Stomach smooth muscle (tissue), 2 donors: ENCODE results near the gene SULT2B1.
"Not testable (repeated sequence)": the region's sequence is repeated elsewhere in the genome, so short reads cannot be mapped to it uniquely, and the experiment has no call there.

ENCODE experiments used
- H3K27ac ChIP-seq: one replicate; pipeline ENCODE4 v1.7.0; 2013; ENCODE audit warnings: mild to moderate bottlenecking, low read length, inconsistent platforms
- H3K27me3 ChIP-seq, 2 donors: one replicate each; pipeline ENCODE4 v1.7.0; 2013; ENCODE audit warnings: low read length in 2 of 2; ENCODE audit not compliant: insufficient read depth in 2 of 2, control insufficient read depth in 1 of 2
- H3K36me3 ChIP-seq, 2 donors: one replicate each; pipeline ENCODE4 v1.7.0; 2013; ENCODE audit warnings: low read length in 2 of 2; ENCODE audit not compliant: control insufficient read depth in 2 of 2, insufficient read depth in 2 of 2
- H3K4me1 ChIP-seq: one replicate; pipeline ENCODE4 v1.7.0; 2013; ENCODE audit warnings: low read length; ENCODE audit not compliant: control insufficient read depth, insufficient read depth
- H3K4me3 ChIP-seq, 2 donors: one replicate each; pipeline ENCODE4 v1.7.0; 2013; ENCODE audit warnings: low read length in 2 of 2
- H3K9ac ChIP-seq, 2 donors: one replicate each; pipeline ENCODE4 v1.7.0; 2013; ENCODE audit warnings: low read length in 2 of 2, mild to moderate bottlenecking in 1 of 2
- H3K9me3 ChIP-seq, 2 donors: one replicate each; pipeline ENCODE4 v1.7.0; 2013; ENCODE audit warnings: low read length in 2 of 2; ENCODE audit not compliant: control insufficient read depth in 2 of 2
- donor health status: healthy.
- donor health status: Pancreatic carcinoma.

Gene SULT2B1

DNA sequence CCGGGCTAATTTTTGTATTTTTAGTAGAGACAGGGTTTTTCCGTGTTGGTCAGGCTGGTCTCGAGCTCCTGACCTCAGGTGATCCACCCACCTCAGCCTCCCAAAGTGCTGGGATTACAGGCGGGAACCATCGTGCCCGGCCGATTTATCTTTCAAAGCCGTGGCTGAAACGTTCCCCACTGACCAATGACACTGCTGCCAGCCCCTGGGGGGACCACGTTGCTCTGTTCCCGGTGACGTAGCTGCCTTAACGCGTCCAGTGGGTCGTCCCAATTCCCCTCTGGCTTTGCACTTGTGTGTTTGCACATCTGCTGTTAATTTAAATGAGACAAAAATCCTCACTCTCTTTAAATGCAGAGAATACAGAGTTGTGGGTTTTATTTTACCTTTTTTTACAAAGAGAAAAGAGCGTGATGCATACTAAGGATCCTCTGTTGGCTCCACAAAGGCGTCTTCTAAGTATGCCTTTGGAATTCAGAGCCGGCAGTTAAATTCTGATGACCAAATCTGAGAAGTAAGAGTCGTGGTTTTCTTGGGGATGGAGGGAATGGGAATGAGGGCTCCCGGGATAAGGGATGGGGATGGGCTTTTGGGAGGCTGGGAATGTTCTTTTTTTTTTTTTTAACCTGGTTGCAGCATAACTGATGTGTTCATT lies 21.8 kb upstream of the SULT2B1 start:
- H3K27ac ChIP-seq: no peak overlapping the region
- H3K9ac ChIP-seq: no peak overlapping the region
- H3K27me3 ChIP-seq: no peaks in the 10 kb centered on the region
- H3K4me3 ChIP-seq: no peak overlapping the region
- peaks cover 3 to 18% of the 10 kb centered on the region in 2 donors for H3K9me3 ChIP-seq
- H3K4me1 ChIP-seq: no peaks in the 10 kb centered on the region
- no peaks in the 10 kb centered on the region for H3K36me3 ChIP-seq

DNA sequence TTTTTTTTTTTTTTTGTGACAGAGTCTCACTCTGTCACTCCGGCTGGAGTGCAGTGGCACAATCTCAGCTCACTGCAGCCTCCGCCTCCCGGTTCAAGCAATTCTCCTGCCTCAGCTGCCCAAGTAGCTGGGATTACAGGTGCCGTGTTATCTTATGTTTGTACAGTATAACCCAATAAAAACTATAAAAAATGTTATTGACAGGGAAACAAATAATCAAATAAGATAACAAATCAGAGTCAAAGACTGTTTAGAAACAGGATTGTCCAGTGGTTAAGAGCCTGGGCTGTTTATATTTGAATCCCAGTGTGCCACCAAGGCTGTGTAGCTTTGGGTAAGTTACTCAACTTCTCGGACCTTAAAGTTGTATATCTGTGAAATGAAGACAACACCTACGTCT lies 21.2 kb upstream of the SULT2B1 start:
- Histone ChIP-seq H3K9me3 (peaks cover 3 to 18% of the 10 kb centered on the region in 2 donors), H3K9ac (no peak overlapping the region), H3K4me1 (no peaks in the 10 kb centered on the region), H3K4me3 (no peak overlapping the region), H3K27ac (no peak overlapping the region), H3K27me3 (no peaks in the 10 kb centered on the region), H3K36me3 (no peaks in the 10 kb centered on the region)

DNA sequence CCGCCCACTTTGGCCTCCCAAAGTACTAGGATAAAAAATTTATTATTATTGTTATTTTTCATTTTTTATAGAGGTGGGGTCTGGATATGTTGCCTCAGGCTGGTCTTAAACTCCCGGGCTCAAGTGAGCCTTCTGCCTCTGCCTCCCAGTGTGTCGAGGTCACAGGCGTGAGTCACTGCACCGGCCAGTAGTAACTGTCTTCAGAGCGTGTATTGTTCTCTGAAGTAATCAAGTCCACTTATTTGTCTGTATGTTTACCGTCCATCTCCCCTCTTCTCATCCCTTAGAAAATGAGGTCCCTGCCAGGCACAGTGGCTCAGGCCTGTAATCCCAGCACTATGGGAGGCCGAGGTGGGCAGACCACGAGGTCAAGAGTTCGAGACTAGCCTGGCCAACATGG lies 18.2 kb upstream of the SULT2B1 start:
- H3K9ac ChIP-seq: no peak overlapping the region
- peaks cover 3 to 6% of the 10 kb centered on the region in 2 donors for H3K9me3 ChIP-seq
- H3K27me3 ChIP-seq: no peaks in the 10 kb centered on the region
- no peaks in the 10 kb centered on the region for H3K4me1 ChIP-seq
- H3K27ac ChIP-seq: no peak overlapping the region
- H3K36me3 ChIP-seq: no peaks in the 10 kb centered on the region
- no peak overlapping the region for H3K4me3 ChIP-seq

DNA sequence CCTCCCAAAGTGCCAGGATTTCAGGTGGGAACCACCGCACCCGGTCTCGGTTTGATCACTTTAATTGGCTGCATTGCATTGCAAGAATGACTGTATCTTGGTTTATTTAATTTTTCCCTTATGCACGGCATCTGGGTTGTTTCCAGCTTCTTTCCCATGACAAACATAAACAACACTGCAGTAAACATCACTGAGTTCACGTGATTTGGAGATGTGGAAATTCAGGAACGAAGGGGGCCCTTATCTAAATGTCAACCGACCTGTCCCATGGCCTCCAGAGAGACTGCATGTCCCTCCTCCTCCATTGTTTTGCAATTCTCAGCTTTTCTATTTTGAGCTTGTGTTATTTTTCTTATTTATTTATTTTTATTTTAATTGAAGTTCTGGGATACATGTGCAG lies 14.4 kb upstream of the SULT2B1 start:
- Histone ChIP-seq H3K9ac (no peak overlapping the region), H3K36me3 (no peaks in the 10 kb centered on the region), H3K4me3 (no peak overlapping the region), H3K27me3 (no peaks in the 10 kb centered on the region), H3K4me1 (no peaks in the 10 kb centered on the region), H3K9me3 (no peaks in the 10 kb centered on the region), H3K27ac (no peak overlapping the region)

DNA sequence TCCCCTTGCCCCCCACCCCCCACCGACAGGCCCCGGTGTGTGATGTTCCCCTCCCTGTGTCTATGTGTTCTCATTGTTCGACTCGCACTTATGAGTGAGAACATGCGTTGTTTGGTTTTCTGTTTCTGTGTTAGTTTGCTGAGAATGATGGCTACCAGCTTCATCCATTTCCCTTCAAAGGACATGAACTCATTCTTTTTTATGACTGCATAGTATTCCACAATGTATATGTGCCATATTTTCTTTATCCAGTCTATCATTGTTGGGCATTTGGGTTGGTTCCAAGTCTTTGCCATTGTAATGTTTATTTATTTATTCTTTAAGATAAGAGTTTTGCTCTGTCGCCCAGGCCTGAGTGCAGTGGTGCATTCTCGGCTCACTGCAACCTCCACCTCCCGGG lies 13.9 kb upstream of the SULT2B1 start:
- H3K27ac ChIP-seq, H3K36me3 ChIP-seq, H3K4me3 ChIP-seq, H3K9me3 ChIP-seq, H3K4me1 ChIP-seq, H3K9ac ChIP-seq, H3K27me3 ChIP-seq: not testable (repeated sequence)

DNA sequence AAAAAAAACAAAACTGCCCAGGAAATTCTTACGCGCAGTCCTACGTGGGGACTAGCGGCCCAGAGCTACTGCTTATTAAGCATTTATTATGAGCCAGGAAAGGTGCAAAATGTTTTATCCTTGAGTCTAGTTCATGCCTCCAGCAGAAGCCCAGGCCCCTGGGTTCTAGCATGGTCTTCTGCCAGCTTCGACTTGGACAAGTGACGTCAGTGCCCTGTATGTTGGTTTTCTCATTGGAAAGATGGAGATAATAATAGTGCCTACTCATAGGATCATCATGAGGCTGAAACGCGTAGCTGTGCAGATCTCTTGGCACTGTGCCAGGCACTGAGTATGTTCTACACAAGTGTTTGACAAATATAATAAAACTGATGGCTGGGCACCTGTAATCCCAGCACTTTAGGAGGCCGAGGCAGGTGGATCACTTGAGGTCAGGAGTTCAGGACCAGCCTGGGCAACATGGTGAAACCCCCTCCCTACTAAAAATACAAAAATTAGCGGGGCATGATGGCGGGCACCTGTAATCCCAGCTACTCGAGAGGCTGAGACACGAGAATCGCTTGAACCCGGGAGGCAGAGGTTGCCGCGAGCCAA lies 12.4 kb upstream of the SULT2B1 start:
- Histone ChIP-seq H3K27ac (no peak overlapping the region), H3K4me1 (no peaks in the 10 kb centered on the region), H3K36me3 (no peaks in the 10 kb centered on the region), H3K9me3 (no peaks in the 10 kb centered on the region), H3K27me3 (no peaks in the 10 kb centered on the region), H3K9ac (no peak overlapping the region), H3K4me3 (no peak overlapping the region)

DNA sequence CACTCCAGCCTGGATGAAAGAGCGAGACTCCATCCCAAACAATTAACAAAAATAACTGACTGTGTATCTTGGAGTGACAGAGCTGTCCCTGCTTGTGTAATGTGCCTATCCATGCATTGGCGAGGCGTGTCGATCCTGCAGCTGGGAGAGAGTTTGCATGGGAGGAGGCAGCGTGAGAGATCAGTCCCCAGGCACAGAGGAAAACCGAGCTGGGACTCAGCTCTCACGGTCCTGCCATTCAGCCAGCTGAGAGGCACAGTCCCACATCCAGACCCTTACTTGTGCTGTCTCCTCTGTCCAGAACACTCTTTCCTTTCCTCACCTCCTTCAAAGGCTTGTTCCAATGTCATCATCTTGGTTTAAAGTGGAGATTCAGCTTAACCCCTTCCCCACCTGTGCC lies 11.9 kb upstream of the SULT2B1 start:
- Histone ChIP-seq H3K9me3 (no peaks in the 10 kb centered on the region), H3K4me3 (no peak overlapping the region), H3K36me3 (no peaks in the 10 kb centered on the region), H3K4me1 (no peaks in the 10 kb centered on the region), H3K27me3 (no peaks in the 10 kb centered on the region), H3K27ac (no peak overlapping the region), H3K9ac (no peak overlapping the region)

DNA sequence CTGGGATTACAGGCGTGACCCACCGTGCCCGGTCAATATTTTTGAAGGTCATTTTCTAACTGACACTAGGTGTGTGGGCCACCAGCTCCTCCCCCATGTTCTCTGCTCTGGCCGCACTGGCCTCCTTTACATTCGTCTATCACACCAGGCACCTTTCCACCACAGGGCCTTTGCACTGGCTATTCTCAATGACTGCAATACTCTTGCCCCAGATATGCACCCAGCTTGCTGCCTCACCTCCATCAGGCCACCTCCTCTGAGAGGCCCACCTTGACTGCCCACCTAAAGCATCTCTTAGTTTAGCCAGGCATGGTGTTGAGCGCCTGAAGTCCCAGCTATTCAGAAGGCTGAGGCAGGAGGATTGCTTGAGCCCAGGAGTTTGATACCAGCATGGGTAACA lies 10.2 kb upstream of the SULT2B1 start:
- H3K9me3 ChIP-seq: no peaks in the 10 kb centered on the region
- no peak overlapping the region for H3K4me3 ChIP-seq
- no peaks in the 10 kb centered on the region for H3K36me3 ChIP-seq
- peaks cover 0 to 5% of the 10 kb centered on the region in 2 donors for H3K27me3 ChIP-seq
- H3K4me1 ChIP-seq: no peaks in the 10 kb centered on the region
- no peak overlapping the region for H3K27ac ChIP-seq
- H3K9ac ChIP-seq: no peak overlapping the region

DNA sequence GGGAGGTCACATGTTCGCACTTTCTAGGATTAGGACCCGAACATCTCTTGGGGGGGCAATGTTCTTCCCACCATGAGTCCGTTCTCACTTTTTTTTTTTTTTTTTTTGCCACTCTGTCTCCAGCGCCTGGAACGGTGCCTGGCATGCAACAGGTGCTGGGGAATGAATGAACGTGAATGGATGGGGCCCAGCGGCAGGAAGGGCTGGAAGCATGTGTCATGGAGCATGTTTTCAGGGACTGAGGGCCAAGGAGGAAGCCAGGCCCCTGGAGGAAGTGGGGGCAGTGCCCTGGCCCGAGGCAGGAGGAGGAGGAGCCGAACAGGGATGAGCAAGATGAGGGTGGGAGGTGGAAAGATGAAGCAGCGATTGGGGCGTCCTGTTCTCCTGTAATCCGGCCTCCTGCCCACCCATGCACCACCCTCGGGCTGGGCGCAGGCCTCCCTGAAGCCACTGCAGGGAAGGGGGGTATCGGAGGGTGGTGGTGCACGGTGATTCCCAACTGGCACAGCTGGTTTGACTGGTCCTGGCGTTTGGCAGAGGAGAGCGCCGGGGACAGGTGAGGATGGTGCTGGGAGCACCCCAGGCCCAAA lies 8.8 kb upstream of the SULT2B1 start:
- Histone ChIP-seq H3K27ac (no peak overlapping the region), H3K9me3 (no peaks in the 10 kb centered on the region), H3K36me3 (no peaks in the 10 kb centered on the region), H3K4me3 (no peak overlapping the region), H3K4me1 (no peaks in the 10 kb centered on the region), H3K9ac (no peak overlapping the region), H3K27me3 (peaks cover under 1 to 8% of the 10 kb centered on the region in 2 donors)

DNA sequence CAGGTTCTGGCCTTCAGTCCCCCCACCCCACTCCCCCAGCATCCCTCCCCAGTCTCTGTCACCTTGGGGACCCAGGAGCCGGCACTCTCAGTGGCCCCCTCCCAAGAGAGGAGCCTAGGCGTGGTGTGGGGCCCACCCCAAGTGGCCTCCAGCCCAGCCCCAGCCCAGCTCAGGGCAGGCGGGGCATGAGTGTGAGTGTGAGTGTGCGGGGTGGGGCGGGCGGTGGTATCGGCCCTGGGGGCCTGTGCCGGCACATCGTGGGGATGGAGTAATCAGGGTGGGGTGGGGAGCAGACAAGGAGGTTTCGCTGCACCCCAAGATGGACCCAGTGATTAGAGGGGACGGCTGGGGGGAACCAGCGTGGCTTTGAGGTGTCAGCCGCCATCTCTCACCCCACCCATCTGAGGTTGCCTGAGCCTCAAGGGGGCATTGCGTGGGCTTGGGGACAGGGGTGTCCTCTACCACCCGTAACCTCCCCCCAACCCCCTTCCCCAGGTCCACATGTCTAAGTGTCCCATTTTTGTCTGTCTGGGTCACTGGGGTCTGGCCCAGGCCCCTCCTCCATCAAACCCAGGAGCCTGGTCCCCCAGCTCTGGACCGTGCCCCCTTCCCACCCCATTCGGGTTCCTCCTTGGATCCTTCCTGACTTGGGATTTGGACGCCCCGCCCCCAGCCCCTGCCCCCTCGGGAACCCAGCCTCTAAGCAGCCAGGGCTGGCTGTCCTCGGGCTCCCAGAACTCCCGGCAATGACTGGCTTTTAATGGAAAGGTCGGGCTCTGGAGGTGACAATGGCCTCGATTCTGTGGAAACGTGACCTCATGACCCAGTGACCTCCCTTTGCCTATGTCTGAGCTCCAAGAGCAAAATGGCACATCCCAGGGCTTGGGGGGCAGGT lies 6.9 kb upstream of the SULT2B1 start:
- Histone ChIP-seq H3K9me3 (no peaks in the 10 kb centered on the region), H3K27me3 (peaks cover 7 to 8% of the 10 kb centered on the region in 2 donors), H3K4me3 (no peak overlapping the region), H3K36me3 (no peaks in the 10 kb centered on the region), H3K4me1 (no peaks in the 10 kb centered on the region), H3K9ac (no peak overlapping the region), H3K27ac (no peak overlapping the region)
